Measurements from ENCODE around the gene UBE2E2. TPM values are rescaled to one million over a fixed set of nuclear protein-coding genes. Genes with fewer than 3 reads are reported as not detected.

Gene UBE2E2
- total RNA-seq (2021): 53.8 to 62.8 TPM (median 54.9 TPM) in 3 replicates
- Bru-seq, nascent RNA: percentile 79 among the genes with signal in this experiment
- long read RNA-seq, experiment 1, partial matches to known transcripts: 1 of 22 reads
- long read RNA-seq, experiment 1, other reads (novel, unspliced or antisense): 20 of 22 reads
- long read RNA-seq, experiment 2, partial matches to known transcripts: 7 of 11 reads
- long read RNA-seq, experiment 2, other reads (novel, unspliced or antisense): 3 of 11 reads
- long read RNA-seq, experiment 3, partial matches to known transcripts: 0 of 2 reads
- long read RNA-seq, experiment 3, other reads (novel, unspliced or antisense): 2 of 2 reads

- H3K27me3 Mint-ChIP-seq (ENCODE audit: low read depth): peaks cover 26% of the 10 kb centered on the region
- peak within 1 kb of the TSS; percentile 96 for H3K27ac Mint-ChIP-seq
- no peaks in the 10 kb centered on the region for H3K9me3 Mint-ChIP-seq
- peak within 1 kb of the TSS; percentile 91 for H3K4me3 Mint-ChIP-seq
- ATAC-seq (peak; percentile 72), DNase-seq (ENCODE audit: low spot score) (peak; percentile 77)
- ChIA-PET CTCF (interaction anchor here (0.7 kb wide), 1 partner anchor 24 kb away, joined by 3 read pairs; no protein-coding TSS in a partner anchor), POLR2A (interaction anchor here (0.8 to 1.6 kb wide), 4 partner anchors 54 to 714 kb away, joined by 3 to 6 read pairs (median 4); partner anchors contain the start of genes NKIRAS1 and RPL15)
- no peaks in the 10 kb centered on the region for H3K36me3 Mint-ChIP-seq
- H3K4me1 Mint-ChIP-seq: peaks cover 35% of the 10 kb centered on the region
- TF ChIP-seq, protein P1, sequence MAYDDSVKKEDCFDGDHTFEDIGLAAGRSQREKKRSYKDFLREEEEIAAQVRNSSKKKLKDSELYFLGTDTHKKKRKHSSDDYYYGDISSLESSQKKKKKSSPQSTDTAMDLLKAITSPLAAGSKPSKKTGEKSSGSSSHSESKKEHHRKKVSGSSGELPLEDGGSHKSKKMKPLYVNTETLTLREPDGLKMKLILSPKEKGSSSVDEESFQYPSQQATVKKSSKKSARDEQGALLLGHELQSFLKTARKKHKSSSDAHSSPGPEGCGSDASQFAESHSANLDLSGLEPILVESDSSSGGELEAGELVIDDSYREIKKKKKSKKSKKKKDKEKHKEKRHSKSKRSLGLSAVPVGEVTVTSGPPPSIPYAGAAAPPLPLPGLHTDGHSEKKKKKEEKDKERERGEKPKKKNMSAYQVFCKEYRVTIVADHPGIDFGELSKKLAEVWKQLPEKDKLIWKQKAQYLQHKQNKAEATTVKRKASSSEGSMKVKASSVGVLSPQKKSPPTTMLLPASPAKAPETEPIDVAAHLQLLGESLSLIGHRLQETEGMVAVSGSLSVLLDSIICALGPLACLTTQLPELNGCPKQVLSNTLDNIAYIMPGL (CRISPR knock-in tag; IDR thresholded peaks at IDR 0.05): peak; percentile 64; the same call in 1 of the 2 replicates
- TF ChIP-seq GTF2I (CRISPR knock-in tag; conservative IDR thresholded peaks at IDR 0.05): no peak
- TF ChIP-seq, protein P2, sequence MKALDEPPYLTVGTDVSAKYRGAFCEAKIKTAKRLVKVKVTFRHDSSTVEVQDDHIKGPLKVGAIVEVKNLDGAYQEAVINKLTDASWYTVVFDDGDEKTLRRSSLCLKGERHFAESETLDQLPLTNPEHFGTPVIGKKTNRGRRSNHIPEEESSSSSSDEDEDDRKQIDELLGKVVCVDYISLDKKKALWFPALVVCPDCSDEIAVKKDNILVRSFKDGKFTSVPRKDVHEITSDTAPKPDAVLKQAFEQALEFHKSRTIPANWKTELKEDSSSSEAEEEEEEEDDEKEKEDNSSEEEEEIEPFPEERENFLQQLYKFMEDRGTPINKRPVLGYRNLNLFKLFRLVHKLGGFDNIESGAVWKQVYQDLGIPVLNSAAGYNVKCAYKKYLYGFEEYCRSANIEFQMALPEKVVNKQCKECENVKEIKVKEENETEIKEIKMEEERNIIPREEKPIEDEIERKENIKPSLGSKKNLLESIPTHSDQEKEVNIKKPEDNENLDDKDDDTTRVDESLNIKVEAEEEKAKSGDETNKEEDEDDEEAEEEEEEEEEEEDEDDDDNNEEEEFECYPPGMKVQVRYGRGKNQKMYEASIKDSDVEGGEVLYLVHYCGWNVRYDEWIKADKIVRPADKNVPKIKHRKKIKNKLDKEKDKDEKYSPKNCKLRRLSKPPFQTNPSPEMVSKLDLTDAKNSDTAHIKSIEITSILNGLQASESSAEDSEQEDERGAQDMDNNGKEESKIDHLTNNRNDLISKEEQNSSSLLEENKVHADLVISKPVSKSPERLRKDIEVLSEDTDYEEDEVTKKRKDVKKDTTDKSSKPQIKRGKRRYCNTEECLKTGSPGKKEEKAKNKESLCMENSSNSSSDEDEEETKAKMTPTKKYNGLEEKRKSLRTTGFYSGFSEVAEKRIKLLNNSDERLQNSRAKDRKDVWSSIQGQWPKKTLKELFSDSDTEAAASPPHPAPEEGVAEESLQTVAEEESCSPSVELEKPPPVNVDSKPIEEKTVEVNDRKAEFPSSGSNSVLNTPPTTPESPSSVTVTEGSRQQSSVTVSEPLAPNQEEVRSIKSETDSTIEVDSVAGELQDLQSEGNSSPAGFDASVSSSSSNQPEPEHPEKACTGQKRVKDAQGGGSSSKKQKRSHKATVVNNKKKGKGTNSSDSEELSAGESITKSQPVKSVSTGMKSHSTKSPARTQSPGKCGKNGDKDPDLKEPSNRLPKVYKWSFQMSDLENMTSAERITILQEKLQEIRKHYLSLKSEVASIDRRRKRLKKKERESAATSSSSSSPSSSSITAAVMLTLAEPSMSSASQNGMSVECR (CRISPR knock-in tag; IDR thresholded peaks at IDR 0.05; ENCODE audit: borderline replicate concordance): no peak
- peak; percentile 43; the same call in 1 of the 2 replicates for TF ChIP-seq EMX1 (CRISPR knock-in tag; IDR thresholded peaks at IDR 0.05)
- TF ChIP-seq ESRRA (CRISPR knock-in tag; IDR thresholded peaks at IDR 0.05; ENCODE audit: borderline replicate concordance): peak; percentile 56; the same call in 1 of the 2 replicates
- 0 out of 2 replicates have a peak, but pooled peaks have one; percentile 26 for TF ChIP-seq TCF7 (CRISPR knock-in tag; IDR thresholded peaks at IDR 0.05; ENCODE audit: low read depth)
- TF ChIP-seq TEAD1 (CRISPR knock-in tag; IDR thresholded peaks at IDR 0.05): 0 out of 2 replicates have a peak, but pooled peaks have one; percentile 33
- no peak for TF ChIP-seq ELF4 (CRISPR knock-in tag; IDR thresholded peaks at IDR 0.05; ENCODE audit: low read depth)
- no peak for TF ChIP-seq ZNF423 (CRISPR knock-in tag; IDR thresholded peaks at IDR 0.05)
- TF ChIP-seq, protein P3, sequence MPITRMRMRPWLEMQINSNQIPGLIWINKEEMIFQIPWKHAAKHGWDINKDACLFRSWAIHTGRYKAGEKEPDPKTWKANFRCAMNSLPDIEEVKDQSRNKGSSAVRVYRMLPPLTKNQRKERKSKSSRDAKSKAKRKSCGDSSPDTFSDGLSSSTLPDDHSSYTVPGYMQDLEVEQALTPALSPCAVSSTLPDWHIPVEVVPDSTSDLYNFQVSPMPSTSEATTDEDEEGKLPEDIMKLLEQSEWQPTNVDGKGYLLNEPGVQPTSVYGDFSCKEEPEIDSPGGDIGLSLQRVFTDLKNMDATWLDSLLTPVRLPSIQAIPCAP (CRISPR knock-in tag; IDR thresholded peaks at IDR 0.05): no peak
- TF ChIP-seq FOXP1 (CRISPR knock-in tag; IDR thresholded peaks at IDR 0.05; ENCODE audit: borderline replicate concordance): 0 out of 2 replicates have a peak, but pooled peaks have one; percentile 22
- TF ChIP-seq ZNF219 (CRISPR knock-in tag; IDR thresholded peaks at IDR 0.05; ENCODE audit: borderline replicate concordance): no peak
- TF ChIP-seq KAT7 (CRISPR knock-in tag; IDR thresholded peaks at IDR 0.05; ENCODE audit: borderline replicate concordance): peak; percentile 91; the same call in 1 of the 2 replicates
- no peak for TF ChIP-seq NR1H2 (CRISPR knock-in tag; IDR thresholded peaks at IDR 0.05)
- no peak for TF ChIP-seq JAZF1 (CRISPR knock-in tag; IDR thresholded peaks at IDR 0.05)
- TF ChIP-seq, protein P4, sequence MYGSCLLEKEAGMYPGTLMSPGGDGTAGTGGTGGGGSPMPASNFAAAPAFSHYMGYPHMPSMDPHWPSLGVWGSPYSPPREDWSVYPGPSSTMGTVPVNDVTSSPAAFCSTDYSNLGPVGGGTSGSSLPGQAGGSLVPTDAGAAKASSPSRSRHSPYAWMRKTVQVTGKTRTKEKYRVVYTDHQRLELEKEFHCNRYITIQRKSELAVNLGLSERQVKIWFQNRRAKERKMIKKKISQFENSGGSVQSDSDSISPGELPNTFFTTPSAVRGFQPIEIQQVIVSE (CRISPR knock-in tag; IDR thresholded peaks at IDR 0.05; ENCODE audit: borderline replicate concordance): no peak
- TF ChIP-seq RELA (CRISPR knock-in tag; IDR thresholded peaks at IDR 0.05; ENCODE audit: borderline replicate concordance): no peak
- TF ChIP-seq PRDM15 (CRISPR knock-in tag; IDR thresholded peaks at IDR 0.05): no peak
- peak; percentile 63; the same call in 1 of the 2 replicates for TF ChIP-seq MYBL2 (CRISPR knock-in tag; IDR thresholded peaks at IDR 0.05)
- no peak for TF ChIP-seq ZNF396 (CRISPR knock-in tag; IDR thresholded peaks at IDR 0.05; ENCODE audit: borderline replicate concordance)
- no peak for TF ChIP-seq CREB1 (CRISPR knock-in tag; IDR thresholded peaks at IDR 0.05)
- no peak for TF ChIP-seq SMAD3 (CRISPR knock-in tag; IDR thresholded peaks at IDR 0.05; ENCODE audit: borderline replicate concordance)
- no peak for TF ChIP-seq HMGA2 (CRISPR knock-in tag; IDR thresholded peaks at IDR 0.05)
Measured at GRCh38 chr3:23202921-23203707, at the start of gene UBE2E2. Gene UBE2E2 (plus strand): TSS chr3:23203327.

All from WTC11 (cell line).